ENCODE data around the gene DMPK.

The DMPK gene

GRCh38 chr19:45798995-45799517 lies 16.8 kb upstream of the DMPK start:
- H3K27me3 ChIP-seq (ENCODE audit: control insufficient read depth in 1 of 2, insufficient read depth in 2 of 2, low read length in 2 of 2), result peaks cover 0 to 3% of the 10 kb centered on the region in 2 donors
- H3K9me3 ChIP-seq (ENCODE audit: control insufficient read depth in 2 of 2, low read length in 2 of 2), result no peaks in the 10 kb centered on the region
- no peak overlapping the region for H3K4me3 ChIP-seq (ENCODE audit: low read length in 2 of 2)
- H3K36me3 ChIP-seq (ENCODE audit: control insufficient read depth in 2 of 2, insufficient read depth in 2 of 2, low read length in 2 of 2), result no peaks in the 10 kb centered on the region
- no peak overlapping the region for H3K9ac ChIP-seq (ENCODE audit: low read length in 2 of 2)
- peaks cover 7% of the 10 kb centered on the region for H3K4me1 ChIP-seq (ENCODE audit: control insufficient read depth, insufficient read depth, low read length)
- H3K27ac ChIP-seq (ENCODE audit: low read length), result no peak overlapping the region

- Histone ChIP-seq H3K36me3 (ENCODE audit: control insufficient read depth in 2 of 2, insufficient read depth in 2 of 2, low read length in 2 of 2) (peaks cover 3 to 5% of the 10 kb centered on the region in 2 donors), H3K4me3 (ENCODE audit: low read length in 2 of 2) (no peak overlapping the region), H3K27me3 (ENCODE audit: control insufficient read depth in 1 of 2, insufficient read depth in 2 of 2, low read length in 2 of 2) (no peaks in the 10 kb centered on the region), H3K27ac (ENCODE audit: low read length) (no peak overlapping the region), H3K9ac (ENCODE audit: low read length in 2 of 2) (no peak overlapping the region), H3K9me3 (ENCODE audit: control insufficient read depth in 2 of 2, low read length in 2 of 2) (no peaks in the 10 kb centered on the region), H3K4me1 (ENCODE audit: control insufficient read depth, insufficient read depth, low read length) (peaks cover 25% of the 10 kb centered on the region)
Observed at GRCh38 chr19:45794627-45795026, 12.3 kb upstream of the DMPK start.

GRCh38 chr19:45793876-45794275 lies 11.6 kb upstream of the DMPK start:
- Histone ChIP-seq H3K36me3 (ENCODE audit: control insufficient read depth in 2 of 2, insufficient read depth in 2 of 2, low read length in 2 of 2) (peaks cover 9 to 10% of the 10 kb centered on the region in 2 donors), H3K4me3 (ENCODE audit: low read length in 2 of 2) (no peak overlapping the region), H3K27ac (ENCODE audit: low read length) (no peak overlapping the region), H3K9ac (ENCODE audit: low read length in 2 of 2) (no peak overlapping the region), H3K4me1 (ENCODE audit: control insufficient read depth, insufficient read depth, low read length) (peaks cover 20% of the 10 kb centered on the region), H3K9me3 (ENCODE audit: control insufficient read depth in 2 of 2, low read length in 2 of 2) (no peaks in the 10 kb centered on the region), H3K27me3 (ENCODE audit: control insufficient read depth in 1 of 2, insufficient read depth in 2 of 2, low read length in 2 of 2) (no peaks in the 10 kb centered on the region)

DNA sequence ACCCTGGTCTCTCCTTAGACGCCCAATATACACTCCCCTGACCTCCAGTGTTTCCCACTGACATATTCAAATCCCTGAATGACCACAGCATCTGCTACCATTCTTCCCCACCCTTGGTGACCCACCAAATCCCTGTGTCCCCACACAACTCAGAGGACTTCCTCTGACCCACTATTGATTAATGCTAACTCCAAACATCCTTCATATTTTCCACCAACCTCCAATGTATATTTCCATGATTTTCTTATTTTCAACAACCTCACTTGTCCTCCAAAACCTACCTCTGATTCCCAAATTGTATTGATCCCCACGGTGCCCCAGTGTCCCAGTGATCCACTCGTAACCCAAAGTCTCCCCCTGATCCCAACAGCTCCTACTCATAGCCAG lies 10.9 kb upstream of the DMPK start:
- Histone ChIP-seq H3K4me3 (ENCODE audit: low read length in 2 of 2) (peak overlapping the region; percentile 46 to 58), H3K36me3 (ENCODE audit: control insufficient read depth in 2 of 2, insufficient read depth in 2 of 2, low read length in 2 of 2) (peaks cover 12 to 15% of the 10 kb centered on the region in 2 donors), H3K9me3 (ENCODE audit: control insufficient read depth in 2 of 2, low read length in 2 of 2) (no peaks in the 10 kb centered on the region), H3K27me3 (ENCODE audit: control insufficient read depth in 1 of 2, insufficient read depth in 2 of 2, low read length in 2 of 2) (no peaks in the 10 kb centered on the region), H3K9ac (ENCODE audit: low read length in 2 of 2) (peak overlapping the region in 1 of 2 donors; percentile 9), H3K27ac (ENCODE audit: low read length) (peak overlapping the region; percentile 64), H3K4me1 (ENCODE audit: control insufficient read depth, insufficient read depth, low read length) (peaks cover 18% of the 10 kb centered on the region)

GRCh38 chr19:45792470-45793177 lies 10.3 kb upstream of the DMPK start, which contains the start of gene DMWD:
TSS of gene DMWD (minus strand) at chr19:45792845. CDS start at chr19:45792756, 89 bp downstream.
- peak within 1 kb of the TSS; percentile 64 for H3K27ac ChIP-seq (ENCODE audit: low read length)
- peak within 1 kb of the TSS; percentile 76 to 77 for H3K9ac ChIP-seq (ENCODE audit: low read length in 2 of 2)
- H3K36me3 ChIP-seq (ENCODE audit: control insufficient read depth in 2 of 2, insufficient read depth in 2 of 2, low read length in 2 of 2), result peaks cover 12 to 15% of the 10 kb centered on the region in 2 donors
- no peaks in the 10 kb centered on the region for H3K9me3 ChIP-seq (ENCODE audit: control insufficient read depth in 2 of 2, low read length in 2 of 2)
- no peaks in the 10 kb centered on the region for H3K27me3 ChIP-seq (ENCODE audit: control insufficient read depth in 1 of 2, insufficient read depth in 2 of 2, low read length in 2 of 2)
- H3K4me3 ChIP-seq (ENCODE audit: low read length in 2 of 2), result peak within 1 kb of the TSS; percentile 78 to 87
- peaks cover 18% of the 10 kb centered on the region for H3K4me1 ChIP-seq (ENCODE audit: control insufficient read depth, insufficient read depth, low read length)

DNA sequence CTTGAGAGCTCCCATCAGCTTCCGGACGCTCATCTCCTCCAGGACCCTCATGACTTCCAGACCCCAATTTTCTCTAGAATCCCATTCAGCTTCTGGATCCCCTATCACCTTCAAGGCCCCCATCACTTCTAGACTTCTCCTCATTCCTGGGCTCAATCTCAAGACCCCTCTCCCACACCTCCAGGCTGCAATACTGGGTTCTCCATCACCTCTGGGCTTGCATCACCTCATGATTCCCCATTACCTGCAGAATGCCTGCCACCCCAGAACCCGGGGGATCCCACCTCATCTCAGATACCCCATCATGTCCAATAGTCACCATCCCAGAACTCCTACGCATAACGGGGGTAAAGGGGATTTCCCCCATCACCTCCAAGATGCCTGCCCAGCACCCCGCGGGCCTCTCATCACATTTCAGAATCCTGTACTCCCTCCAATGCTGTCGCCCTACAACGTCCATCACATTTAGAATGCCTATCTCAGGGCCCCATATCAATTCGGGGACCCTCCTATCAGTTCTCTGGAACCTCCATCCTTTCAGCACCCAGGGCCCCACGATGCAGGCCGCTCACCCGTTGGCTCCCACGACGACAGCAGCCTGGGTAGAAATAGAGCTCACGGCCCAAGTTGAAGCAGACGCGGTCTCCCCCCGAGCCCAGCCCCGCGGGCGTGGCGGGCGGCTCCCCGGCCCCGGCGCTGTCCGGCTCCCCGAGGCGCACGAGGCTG lies 9.6 kb upstream of the DMPK start:
- peaks cover 13 to 19% of the 10 kb centered on the region in 2 donors for H3K36me3 ChIP-seq (ENCODE audit: control insufficient read depth in 2 of 2, insufficient read depth in 2 of 2, low read length in 2 of 2)
- H3K9me3 ChIP-seq (ENCODE audit: control insufficient read depth in 2 of 2, low read length in 2 of 2), result no peaks in the 10 kb centered on the region
- peak overlapping the region; percentile 78 to 87 for H3K4me3 ChIP-seq (ENCODE audit: low read length in 2 of 2)
- no peak overlapping the region for H3K27ac ChIP-seq (ENCODE audit: low read length)
- H3K27me3 ChIP-seq (ENCODE audit: control insufficient read depth in 1 of 2, insufficient read depth in 2 of 2, low read length in 2 of 2), result no peaks in the 10 kb centered on the region
- peak overlapping the region; percentile 76 to 77 for H3K9ac ChIP-seq (ENCODE audit: low read length in 2 of 2)
- peaks cover 18% of the 10 kb centered on the region for H3K4me1 ChIP-seq (ENCODE audit: control insufficient read depth, insufficient read depth, low read length)

GRCh38 chr19:45790942-45791341 lies 8.7 kb upstream of the DMPK start:
- Histone ChIP-seq H3K36me3 (ENCODE audit: control insufficient read depth in 2 of 2, insufficient read depth in 2 of 2, low read length in 2 of 2) (peaks cover 20 to 25% of the 10 kb centered on the region in 2 donors), H3K9me3 (ENCODE audit: control insufficient read depth in 2 of 2, low read length in 2 of 2) (no peaks in the 10 kb centered on the region), H3K4me3 (ENCODE audit: low read length in 2 of 2) (peak overlapping the region in 1 of 2 donors; percentile 87), H3K9ac (ENCODE audit: low read length in 2 of 2) (no peak overlapping the region), H3K4me1 (ENCODE audit: control insufficient read depth, insufficient read depth, low read length) (peaks cover 22% of the 10 kb centered on the region), H3K27me3 (ENCODE audit: control insufficient read depth in 1 of 2, insufficient read depth in 2 of 2, low read length in 2 of 2) (no peaks in the 10 kb centered on the region), H3K27ac (ENCODE audit: low read length) (no peak overlapping the region)

- Histone ChIP-seq H3K4me1 (ENCODE audit: control insufficient read depth, insufficient read depth, low read length) (peaks cover 38% of the 10 kb centered on the region), H3K27ac (ENCODE audit: low read length) (no peak overlapping the region), H3K9me3 (ENCODE audit: control insufficient read depth in 2 of 2, low read length in 2 of 2) (no peaks in the 10 kb centered on the region), H3K9ac (ENCODE audit: low read length in 2 of 2) (no peak overlapping the region), H3K27me3 (ENCODE audit: control insufficient read depth in 1 of 2, insufficient read depth in 2 of 2, low read length in 2 of 2) (no peaks in the 10 kb centered on the region), H3K4me3 (ENCODE audit: low read length in 2 of 2) (no peak overlapping the region), H3K36me3 (ENCODE audit: control insufficient read depth in 2 of 2, insufficient read depth in 2 of 2, low read length in 2 of 2) (peaks cover 20 to 25% of the 10 kb centered on the region in 2 donors)
Observed at GRCh38 chr19:45789035-45789786, 6.9 kb upstream of the DMPK start.

DNA sequence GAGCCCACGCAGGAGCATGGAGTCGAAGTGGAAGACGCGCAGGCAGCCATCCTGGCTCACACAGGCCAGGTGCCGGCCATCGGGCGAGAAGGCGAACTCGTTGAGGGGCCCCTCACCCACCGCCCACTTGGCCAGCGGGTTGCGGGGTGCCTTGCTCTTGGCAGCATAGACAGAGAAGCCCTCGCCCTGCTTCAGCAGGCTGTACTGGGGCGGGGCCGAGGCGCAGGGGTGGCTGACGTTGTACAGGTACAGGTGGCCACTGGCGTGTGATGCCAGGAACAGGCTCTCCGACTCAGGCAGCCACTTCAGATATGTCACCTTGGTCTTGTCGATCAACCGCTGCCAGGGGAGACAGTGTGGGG lies 4.2 kb upstream of the DMPK start:
- H3K4me1 ChIP-seq (ENCODE audit: control insufficient read depth, insufficient read depth, low read length), result peaks cover 42% of the 10 kb centered on the region
- no peak overlapping the region for H3K9ac ChIP-seq (ENCODE audit: low read length in 2 of 2)
- peak overlapping the region; percentile 86 for H3K27ac ChIP-seq (ENCODE audit: low read length)
- H3K9me3 ChIP-seq (ENCODE audit: control insufficient read depth in 2 of 2, low read length in 2 of 2), result no peaks in the 10 kb centered on the region
- H3K36me3 ChIP-seq (ENCODE audit: control insufficient read depth in 2 of 2, insufficient read depth in 2 of 2, low read length in 2 of 2), result peaks cover 20 to 25% of the 10 kb centered on the region in 2 donors
- no peaks in the 10 kb centered on the region for H3K27me3 ChIP-seq (ENCODE audit: control insufficient read depth in 1 of 2, insufficient read depth in 2 of 2, low read length in 2 of 2)
- no peak overlapping the region for H3K4me3 ChIP-seq (ENCODE audit: low read length in 2 of 2)

DNA sequence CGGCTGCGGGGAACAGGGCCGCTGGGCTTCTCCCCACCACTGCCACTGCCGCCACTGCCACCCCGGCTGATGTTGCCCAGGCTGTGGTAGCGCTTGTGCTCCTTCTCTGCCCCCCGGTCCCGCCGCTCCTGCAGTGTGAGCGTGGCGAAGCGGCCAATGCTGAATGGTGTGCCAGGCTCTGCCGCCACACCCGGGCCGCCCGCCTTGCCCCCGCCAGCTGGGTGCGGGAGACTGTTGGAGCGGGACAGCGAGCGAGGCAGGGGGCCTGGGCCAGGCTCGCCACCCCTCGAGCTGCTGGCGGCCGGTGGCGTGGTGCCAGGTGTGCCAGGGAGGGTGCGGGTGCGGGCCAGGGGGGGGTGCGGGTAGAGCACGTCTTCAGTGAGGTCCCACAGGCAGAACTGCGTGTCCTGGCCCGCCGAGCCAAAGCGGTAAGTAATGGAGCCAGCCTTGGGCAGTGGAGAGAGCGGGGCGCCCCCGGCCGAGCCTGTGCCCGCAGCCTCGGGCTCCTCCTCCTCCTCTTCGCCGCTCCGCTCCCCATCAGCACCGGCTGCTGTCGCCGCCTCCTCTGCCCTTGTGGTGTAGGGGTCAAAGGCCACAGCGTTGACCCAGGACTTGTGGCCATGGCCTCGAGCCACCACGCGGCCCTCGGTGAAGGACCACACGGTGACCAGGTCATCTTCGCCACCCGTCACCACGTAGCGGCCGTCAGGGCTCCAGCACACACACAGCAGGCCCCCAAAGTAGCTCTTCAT lies 3.7 kb upstream of the DMPK start:
- H3K27me3 ChIP-seq (ENCODE audit: control insufficient read depth in 1 of 2, insufficient read depth in 2 of 2, low read length in 2 of 2), result no peaks in the 10 kb centered on the region
- H3K9me3 ChIP-seq (ENCODE audit: control insufficient read depth in 2 of 2, low read length in 2 of 2), result no peaks in the 10 kb centered on the region
- peaks cover 20 to 25% of the 10 kb centered on the region in 2 donors for H3K36me3 ChIP-seq (ENCODE audit: control insufficient read depth in 2 of 2, insufficient read depth in 2 of 2, low read length in 2 of 2)
- no peak overlapping the region for H3K4me3 ChIP-seq (ENCODE audit: low read length in 2 of 2)
- H3K9ac ChIP-seq (ENCODE audit: low read length in 2 of 2), result no peak overlapping the region
- peak overlapping the region; percentile 86 for H3K27ac ChIP-seq (ENCODE audit: low read length)
- H3K4me1 ChIP-seq (ENCODE audit: control insufficient read depth, insufficient read depth, low read length), result peaks cover 42% of the 10 kb centered on the region
